OCI-LY3 (cell line): Measurements from ENCODE around the gene MPHOSPH8.

Source experiments
- H2AFZ ChIP-seq: fragments of 200-600, 300-600 bp; shearing (Covaris generic); 2 replicates; pipeline ENCODE4 v1.6.0; 2014; ENCODE audit warnings: antibody characterized with exemption, low read depth, low read length
- H3K27ac ChIP-seq: fragments of 200-600, 300-600 bp; sonication (generic); 2 replicates; pipeline ENCODE4 v1.5.1; 2014; ENCODE audit warnings: mild to moderate bottlenecking, low read length, moderate library complexity, mixed read lengths
- H3K27me3 ChIP-seq: fragments of 200-600, 300-600 bp; sonication (generic); 2 replicates; pipeline ENCODE4 v1.6.1; 2014; ENCODE audit warnings: low read depth, low read length, mixed read lengths
- H3K36me3 ChIP-seq: fragments of 200-600, 300-600 bp; sonication (generic); replicated peaks from 2 replicates; pipeline ENCODE3; 2014; ENCODE audit warnings: low read depth, low read length, mixed read lengths
- H3K4me1 ChIP-seq: fragments of 300-600, 200-600 bp; sonication (generic); 2 replicates; pipeline ENCODE4 v1.6.1; 2014; ENCODE audit warnings: low read length, mixed read lengths
- H3K4me2 ChIP-seq: fragments of 200-600, 300-600 bp; sonication (generic); 2 replicates; pipeline ENCODE4 v1.6.1; 2014; ENCODE audit warnings: low read length, mixed read lengths
- H3K4me3 ChIP-seq: fragments of 300-600, 200-600 bp; sonication (generic); 2 replicates; pipeline ENCODE4 v1.5.1; 2014; ENCODE audit warnings: antibody characterized with exemption, mild to moderate bottlenecking, low read length, moderate library complexity
- H3K79me2 ChIP-seq: fragments of 300-600, 200-600 bp; shearing (Covaris generic); 2 replicates; pipeline ENCODE4 v1.6.1; 2014; ENCODE audit warnings: mild to moderate bottlenecking, low read length, mixed read lengths
- H3K9ac ChIP-seq: fragments of 300-600, 200-600 bp; shearing (Covaris generic); 2 replicates; pipeline ENCODE4 v1.6.0; 2014; ENCODE audit warnings: mild to moderate bottlenecking, low read length, moderate library complexity
- H3K9me3 ChIP-seq: fragments of 200-600, 300-600 bp; shearing (Covaris generic); 2 replicates; pipeline ENCODE4 v1.6.1; 2014; ENCODE audit warnings: low read length, mixed read lengths; ENCODE audit not compliant: insufficient read depth
- H4K20me1 ChIP-seq: fragments of 200-600, 300-600 bp; sonication (generic); 2 replicates; pipeline ENCODE4 v1.6.1; 2016; ENCODE audit warnings: low read length, mixed read lengths; ENCODE audit not compliant: insufficient read depth
- CTCF ChIP-seq: fragments of 200-600, 300-600 bp; sonication (generic); IDR thresholded peaks from 2 replicates; pipeline ENCODE4 v1.5.1; 2014; ENCODE audit warnings: antibody characterized with exemption, low read length, low read depth
- EZH2phosphoT487 ChIP-seq: fragments of 200-600 bp; shearing (Covaris generic); IDR thresholded peaks from 2 replicates; pipeline ENCODE4 v1.6.1; 2018; ENCODE audit warnings: antibody characterized with exemption, mixed run types, low read depth

Gene MPHOSPH8

GRCh38 chr13:19607523-19608078 is 25.9 kb upstream of the MPHOSPH8 start:
- Histone ChIP-seq H3K4me2 (no peak overlapping the region), H3K9ac (no peak overlapping the region), H3K79me2 (peaks cover 89% of the 10 kb centered on the region), H3K36me3 (peaks cover 62% of the 10 kb centered on the region), H3K27ac (no peak overlapping the region), H3K9me3 (peaks cover 13% of the 10 kb centered on the region), H3K4me1 (peaks cover 13% of the 10 kb centered on the region), H4K20me1 (peaks cover 7% of the 10 kb centered on the region; the same call in 1 of the 2 replicates), H2AFZ (no peak overlapping the region), H3K4me3 (no peak overlapping the region), H3K27me3 (no peaks in the 10 kb centered on the region)
- TF ChIP-seq CTCF, result no peak
- no peak for TF ChIP-seq EZH2phosphoT487

- Histone ChIP-seq H3K4me2 (no peak overlapping the region), H2AFZ (no peak overlapping the region), H3K27me3 (no peaks in the 10 kb centered on the region), H4K20me1 (peaks cover 15% of the 10 kb centered on the region), H3K4me1 (no peaks in the 10 kb centered on the region), H3K9me3 (no peaks in the 10 kb centered on the region), H3K79me2 (peaks cover 56% of the 10 kb centered on the region), H3K27ac (no peak overlapping the region), H3K36me3 (peaks cover 3% of the 10 kb centered on the region), H3K4me3 (no peak overlapping the region), H3K9ac (no peak overlapping the region)
- TF ChIP-seq EZH2phosphoT487 (no peak), CTCF (peak; percentile 60)
Measured at GRCh38 chr13:19618977-19619376, 14.5 kb upstream of the MPHOSPH8 start.

GRCh38 chr13:19622193-19622592 is 11.3 kb upstream of the MPHOSPH8 start:
- H3K9me3 ChIP-seq, result no peaks in the 10 kb centered on the region
- H3K27me3 ChIP-seq, result no peaks in the 10 kb centered on the region
- H3K4me1 ChIP-seq, result peaks cover 7% of the 10 kb centered on the region; the same call in 1 of the 2 replicates
- peaks cover 76% of the 10 kb centered on the region for H3K79me2 ChIP-seq
- H4K20me1 ChIP-seq, result peaks cover 18% of the 10 kb centered on the region
- no peak overlapping the region for H3K4me2 ChIP-seq
- H3K4me3 ChIP-seq, result no peak overlapping the region
- H3K27ac ChIP-seq, result no peak overlapping the region
- peaks cover 3% of the 10 kb centered on the region for H3K36me3 ChIP-seq
- H3K9ac ChIP-seq, result no peak overlapping the region
- no peak overlapping the region for H2AFZ ChIP-seq
- TF ChIP-seq CTCF (no peak), EZH2phosphoT487 (no peak)

- no peaks in the 10 kb centered on the region for H3K9me3 ChIP-seq
- no peak overlapping the region for H2AFZ ChIP-seq
- no peak overlapping the region for H3K27ac ChIP-seq
- peaks cover 7% of the 10 kb centered on the region; the same call in 1 of the 2 replicates for H3K4me1 ChIP-seq
- TF ChIP-seq EZH2phosphoT487 (no peak), CTCF (no peak)
- H3K4me3 ChIP-seq, result no peak overlapping the region
- H3K9ac ChIP-seq, result no peak overlapping the region
- no peaks in the 10 kb centered on the region for H3K36me3 ChIP-seq
- H3K4me2 ChIP-seq, result no peak overlapping the region
- H3K27me3 ChIP-seq, result no peaks in the 10 kb centered on the region
- H4K20me1 ChIP-seq, result peaks cover 15% of the 10 kb centered on the region
- H3K79me2 ChIP-seq, result peaks cover 58% of the 10 kb centered on the region
Measured at GRCh38 chr13:19624265-19624664, 9.2 kb upstream of the MPHOSPH8 start.
